Epithelial cell of prostate (primary cell): ENCODE measurements around the gene BTNL9.
"Not testable (repeated sequence)": the region's sequence is repeated elsewhere in the genome, so short reads cannot be mapped to it uniquely, and the experiment has no call there.

ENCODE experiments used
- DNase-seq: peaks from one replicate; pipeline ENCODE4 v3.0.0-alpha.2; 2011; ENCODE audit warnings: low read depth, low spot score
- H3K27ac ChIP-seq: fragments of 450-650 bp; 2 replicates; pipeline ENCODE4 v1.5.1; 2017; ENCODE audit warnings: mild to moderate bottlenecking

The BTNL9 gene

DNA sequence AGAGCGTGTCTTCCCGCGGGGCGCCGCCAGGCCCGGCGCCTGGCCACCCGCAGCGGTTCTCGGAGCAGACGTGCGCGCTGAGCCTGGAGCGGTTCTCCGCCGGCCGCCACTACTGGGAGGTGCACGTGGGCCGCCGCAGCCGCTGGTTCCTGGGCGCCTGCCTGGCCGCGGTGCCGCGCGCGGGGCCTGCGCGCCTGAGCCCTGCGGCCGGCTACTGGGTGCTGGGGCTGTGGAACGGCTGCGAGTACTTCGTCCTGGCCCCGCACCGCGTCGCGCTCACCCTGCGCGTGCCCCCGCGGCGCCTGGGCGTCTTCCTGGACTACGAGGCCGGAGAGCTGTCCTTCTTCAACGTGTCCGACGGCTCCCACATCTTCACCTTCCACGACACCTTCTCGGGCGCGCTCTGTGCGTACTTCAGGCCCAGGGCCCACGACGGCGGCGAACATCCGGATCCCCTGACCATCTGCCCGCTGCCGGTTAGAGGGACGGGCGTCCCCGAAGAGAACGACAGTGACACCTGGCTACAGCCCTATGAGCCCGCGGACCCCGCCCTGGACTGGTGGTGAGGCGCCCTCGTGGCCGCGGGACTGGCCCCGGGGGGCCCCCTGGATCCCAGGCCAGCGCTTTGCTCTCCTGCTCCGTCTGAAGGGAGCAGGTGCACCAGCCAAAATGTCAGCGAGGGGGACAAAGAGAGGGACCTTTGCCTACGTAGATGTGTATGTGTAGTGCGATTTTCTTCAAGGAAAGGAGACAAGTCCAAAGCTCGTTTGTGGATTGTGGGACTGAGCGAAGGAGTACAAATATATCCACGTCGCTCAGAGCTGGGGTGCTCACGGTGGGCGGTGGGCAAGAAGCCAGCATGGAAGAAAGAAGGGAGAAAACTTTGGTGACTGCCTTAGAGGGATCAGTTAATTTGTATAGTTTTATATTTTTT is 19.5 kb downstream of the BTNL9 start:
- no peak for DNase-seq
- no peak overlapping the region for H3K27ac ChIP-seq

DNA sequence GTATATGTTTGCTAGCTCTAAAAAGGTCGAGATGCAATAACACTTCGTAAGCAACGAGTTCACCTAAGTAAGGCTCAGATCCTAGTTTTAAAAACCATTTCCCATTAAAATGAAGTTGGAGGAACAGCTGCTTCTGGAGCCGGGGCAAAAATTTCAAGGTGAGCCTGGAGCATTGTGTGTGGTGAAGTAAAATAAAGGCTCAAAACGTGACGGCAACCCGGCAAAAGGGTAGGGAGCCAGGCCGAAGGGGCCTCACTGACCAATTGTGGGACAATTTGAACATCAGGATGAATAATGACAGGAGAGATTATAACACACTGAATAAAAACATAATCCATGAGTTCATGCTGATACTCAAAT is 20.1 kb downstream of the BTNL9 start:
- no peak overlapping the region for H3K27ac ChIP-seq
- DNase-seq = no peak

DNA sequence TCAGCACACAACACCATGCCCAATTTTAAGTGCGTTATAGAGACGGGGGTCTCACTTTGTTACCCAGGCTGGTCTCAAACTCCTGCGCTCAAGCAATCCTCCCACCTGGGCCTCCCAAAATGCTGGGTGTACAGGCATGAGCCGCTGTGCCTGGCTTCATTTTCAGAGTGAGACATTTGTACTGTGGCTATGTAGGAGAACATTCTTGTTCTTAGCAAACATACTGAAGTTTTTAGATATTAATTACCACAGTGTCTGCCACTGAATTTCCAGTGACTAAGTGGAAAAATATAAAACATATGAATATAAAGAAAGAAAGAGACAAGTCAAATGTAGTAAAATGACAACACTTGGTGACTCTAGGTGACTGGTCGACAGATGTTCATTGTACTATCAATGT is 20.9 kb downstream of the BTNL9 start:
- H3K27ac ChIP-seq = no peak overlapping the region
- no peak for DNase-seq

DNA sequence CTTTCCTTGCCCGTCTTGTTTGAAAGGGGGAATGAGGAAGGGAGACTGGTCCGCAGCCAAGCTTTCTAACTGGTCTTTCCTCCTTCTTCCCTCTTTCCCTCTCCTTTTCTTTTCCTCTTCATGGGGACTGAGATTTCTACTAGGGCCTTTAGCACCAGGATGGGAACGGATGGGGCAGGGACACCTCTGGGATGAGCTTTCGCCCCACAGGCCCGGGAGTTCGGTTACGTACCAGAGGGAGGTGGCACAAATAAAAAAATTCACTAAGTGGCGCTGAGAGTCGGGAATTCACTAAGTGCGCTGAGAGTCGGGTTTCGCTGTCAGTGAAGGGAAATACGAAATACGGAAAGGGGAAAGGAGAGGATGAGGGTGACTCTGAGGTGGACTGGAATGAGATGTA is 21.6 kb downstream of the BTNL9 start:
- DNase-seq = no peak

DNA sequence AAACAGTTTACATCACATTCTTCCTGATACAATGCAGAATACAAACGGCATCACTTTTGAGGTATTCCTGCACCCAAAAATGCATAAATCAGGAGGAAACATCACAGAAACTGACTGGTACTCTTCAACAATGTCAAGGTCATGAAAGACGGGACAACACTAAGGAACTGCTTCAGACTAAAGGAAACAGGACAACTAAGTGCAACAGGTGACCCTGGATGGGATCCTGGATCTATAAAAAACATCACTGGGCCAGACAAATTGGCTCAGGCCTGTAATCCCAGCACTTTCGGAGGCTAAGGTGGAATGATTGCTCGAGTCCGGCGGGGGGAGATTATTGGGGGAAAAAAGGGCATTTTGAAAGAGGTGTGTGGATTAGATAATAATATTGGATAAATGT is 22.6 kb downstream of the BTNL9 start:
- DNase-seq = no peak
- H3K27ac ChIP-seq = no peak overlapping the region

More for the DNA sequence above, 21.6 kb downstream of the BTNL9 start:
- H3K27ac ChIP-seq = no peak overlapping the region

DNA sequence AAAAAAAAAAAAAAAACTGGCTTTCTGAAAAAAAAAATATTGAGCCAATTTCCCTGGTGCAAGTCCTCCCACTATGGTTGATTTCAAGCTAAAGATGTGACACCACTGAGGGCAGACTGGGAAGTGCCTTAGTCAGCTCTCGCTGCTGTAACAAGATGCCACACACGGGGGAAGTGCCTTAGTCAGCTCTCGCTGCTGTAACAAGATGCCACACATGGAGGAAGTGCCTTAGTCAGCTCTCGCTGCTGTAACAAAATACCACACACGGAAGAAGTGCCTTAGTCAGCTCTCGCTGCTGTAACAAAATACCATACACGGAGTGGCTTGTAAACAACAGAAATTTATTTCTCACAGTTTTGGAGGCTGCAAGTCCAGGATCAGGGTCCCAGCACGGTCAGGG is 23.4 kb downstream of the BTNL9 start:
- DNase-seq = no peak
- H3K27ac ChIP-seq = no peak overlapping the region

DNA sequence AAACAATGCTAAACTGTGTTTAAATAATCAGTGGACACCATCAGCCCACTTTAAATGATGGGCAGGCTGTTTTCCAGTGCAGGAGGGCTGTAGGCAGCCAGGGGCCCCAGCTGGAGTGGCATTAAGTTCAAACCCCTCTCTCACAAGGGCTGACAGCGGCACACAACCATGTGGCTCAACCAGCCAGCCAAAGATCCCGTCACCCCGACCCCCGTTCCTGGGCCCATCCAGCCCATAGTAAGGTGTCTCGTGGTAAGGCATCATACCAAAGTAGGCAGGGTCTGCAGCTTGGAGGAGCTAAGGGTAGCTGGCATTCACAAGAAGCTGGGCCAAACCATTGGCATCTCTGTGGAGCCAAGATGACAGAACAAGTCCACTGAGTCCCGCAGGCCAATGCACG is 24.9 kb downstream of the BTNL9 start:
- no peak for DNase-seq
- H3K27ac ChIP-seq = no peak overlapping the region

DNA sequence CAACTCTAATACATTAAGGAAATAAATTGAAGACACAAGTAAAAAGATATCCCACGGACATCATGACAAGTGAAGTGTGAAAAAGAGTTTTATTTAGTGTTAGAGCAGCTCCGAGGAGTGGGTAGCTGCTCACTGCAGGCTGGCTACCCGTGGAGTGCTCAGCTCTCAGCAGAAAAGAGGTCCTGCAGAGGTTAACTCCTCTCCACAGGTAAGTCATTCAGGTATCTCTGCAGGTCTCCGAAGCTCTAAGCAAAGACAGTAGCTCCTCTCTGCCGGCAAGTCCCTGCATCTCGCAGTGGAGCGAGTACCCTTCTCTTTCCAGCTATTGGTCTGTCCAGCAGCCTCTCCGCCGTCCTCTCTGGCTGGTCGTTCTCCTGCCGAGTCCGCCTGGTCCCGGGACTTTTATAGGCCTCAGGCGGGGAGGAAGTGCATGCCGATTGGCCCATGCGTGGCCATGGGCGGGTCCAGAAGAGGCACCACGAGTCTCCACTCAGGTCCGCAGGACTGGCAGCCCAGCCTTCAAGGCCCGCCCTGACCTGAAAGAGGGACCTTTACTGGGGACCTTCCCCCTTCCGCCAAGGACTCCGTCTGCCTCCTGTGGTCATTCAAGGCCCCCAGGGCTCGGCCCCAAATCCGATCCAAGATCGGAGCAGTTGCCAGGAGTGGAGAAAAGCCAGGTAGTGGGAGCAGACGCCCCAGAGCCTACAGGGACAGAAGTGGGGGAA is 29.9 kb downstream of the BTNL9 start:
- no peak overlapping the region for H3K27ac ChIP-seq
- no peak for DNase-seq

DNA sequence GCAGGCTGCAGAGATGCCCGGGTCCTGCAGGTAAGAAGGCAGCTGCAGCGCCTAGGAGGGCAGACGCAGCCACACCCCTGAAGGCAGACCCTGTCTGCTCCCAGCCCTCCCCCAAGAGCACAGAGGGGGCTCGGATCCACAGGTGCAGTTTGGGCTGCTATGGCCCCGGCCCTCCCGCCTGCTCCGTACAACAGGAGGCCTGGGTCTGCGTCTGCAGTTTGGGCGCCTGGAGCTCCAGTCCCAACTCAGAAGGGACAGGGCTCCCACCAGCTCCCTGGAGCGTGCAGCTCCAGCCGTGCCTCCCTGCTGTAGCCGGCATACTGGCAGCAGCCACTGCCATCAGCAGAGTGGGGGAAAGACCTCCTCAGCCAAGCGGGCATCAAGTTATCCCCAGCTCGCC is 30.5 kb downstream of the BTNL9 start:
- no peak overlapping the region for H3K27ac ChIP-seq
- DNase-seq = no peak

DNA sequence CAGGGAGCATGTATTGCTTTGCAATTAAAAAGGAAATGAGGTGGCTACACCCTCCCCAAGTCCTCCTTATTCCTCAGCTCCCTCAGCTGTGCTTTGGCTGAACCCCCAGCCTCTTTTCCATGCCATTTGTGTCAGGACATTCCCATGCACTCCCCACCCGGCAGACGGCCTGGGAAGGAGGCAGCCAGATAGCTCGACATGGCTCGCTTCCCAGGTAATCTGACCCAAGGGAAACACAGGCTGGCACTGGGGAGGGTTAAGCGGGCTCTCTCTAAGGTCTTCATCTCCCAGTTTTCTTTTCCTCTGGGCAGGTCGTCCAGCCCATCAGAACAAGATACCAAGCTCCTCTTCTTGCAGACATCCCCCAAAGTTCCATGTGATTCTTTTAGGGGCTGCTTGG is 31.2 kb downstream of the BTNL9 start:
- no peak for DNase-seq

DNA sequence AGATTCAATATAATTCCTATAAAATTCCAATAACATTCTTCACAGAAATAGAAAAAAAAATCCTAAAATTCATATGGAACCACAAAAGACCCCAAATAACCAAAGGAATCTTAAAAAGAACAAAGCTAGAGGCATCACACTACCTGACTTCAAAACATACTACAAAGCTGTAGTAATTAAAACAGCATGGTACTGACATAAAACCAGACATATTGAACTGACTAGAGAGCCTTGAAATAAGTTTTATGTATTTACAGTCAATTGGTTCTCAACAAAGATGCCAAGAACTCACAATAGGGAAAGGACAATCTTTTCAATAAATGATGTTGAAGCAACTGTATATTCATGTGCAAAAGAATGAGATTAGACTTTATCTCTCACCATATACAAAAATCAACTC is 36.9 kb downstream of the BTNL9 start:
- H3K27ac ChIP-seq = no peak overlapping the region
- no peak for DNase-seq

More for the DNA sequence above, 31.2 kb downstream of the BTNL9 start:
- no peak overlapping the region for H3K27ac ChIP-seq

DNA sequence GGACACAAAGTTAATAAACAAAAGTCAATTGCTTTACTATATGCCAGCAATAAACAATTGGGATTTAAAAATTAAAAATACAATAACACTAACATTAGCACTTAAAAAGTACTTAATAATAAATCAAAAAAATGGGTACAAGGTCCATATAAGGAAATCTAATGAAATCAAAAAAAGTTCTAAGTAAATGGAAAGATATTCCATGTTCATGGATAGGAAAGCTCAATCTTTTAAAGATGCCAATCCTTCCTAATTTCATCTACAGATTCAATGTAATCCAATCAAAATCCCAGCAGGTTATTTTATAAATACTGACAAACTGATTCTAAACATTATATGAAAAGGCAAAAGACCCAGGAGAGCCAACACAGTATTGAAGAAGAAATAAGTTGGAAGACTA is 41.9 kb downstream of the BTNL9 start:
- no peak overlapping the region for H3K27ac ChIP-seq
- no peak for DNase-seq

DNA sequence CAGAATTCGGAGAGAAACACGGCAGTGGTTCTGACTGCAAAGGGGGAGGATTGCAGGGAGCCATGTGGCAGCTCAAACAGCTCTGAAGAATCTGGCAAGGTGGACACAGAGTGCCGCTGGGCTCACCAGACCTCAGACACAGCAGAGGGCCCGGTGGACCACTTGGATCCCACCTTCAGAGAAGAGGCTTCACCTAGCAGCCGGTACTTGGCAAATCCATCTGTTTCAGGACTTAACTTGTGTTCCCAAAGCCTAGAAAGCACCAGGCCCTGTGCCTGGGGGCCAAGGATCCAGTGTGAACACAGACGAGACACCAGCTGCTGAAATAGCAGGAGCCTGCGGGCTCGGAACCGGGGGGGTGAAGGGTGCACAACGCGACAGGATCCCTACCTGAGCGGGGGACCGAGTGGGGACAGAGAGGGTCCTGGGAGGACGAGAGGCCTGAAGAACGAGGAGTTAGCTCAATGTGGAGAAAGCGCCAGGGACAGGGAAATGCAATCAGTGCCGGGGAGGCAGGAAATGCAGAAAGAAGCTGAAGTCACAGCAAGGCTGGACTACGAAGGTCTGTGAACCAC is 44.6 kb downstream of the BTNL9 start:
- no peak for DNase-seq
- no peak overlapping the region for H3K27ac ChIP-seq

DNA sequence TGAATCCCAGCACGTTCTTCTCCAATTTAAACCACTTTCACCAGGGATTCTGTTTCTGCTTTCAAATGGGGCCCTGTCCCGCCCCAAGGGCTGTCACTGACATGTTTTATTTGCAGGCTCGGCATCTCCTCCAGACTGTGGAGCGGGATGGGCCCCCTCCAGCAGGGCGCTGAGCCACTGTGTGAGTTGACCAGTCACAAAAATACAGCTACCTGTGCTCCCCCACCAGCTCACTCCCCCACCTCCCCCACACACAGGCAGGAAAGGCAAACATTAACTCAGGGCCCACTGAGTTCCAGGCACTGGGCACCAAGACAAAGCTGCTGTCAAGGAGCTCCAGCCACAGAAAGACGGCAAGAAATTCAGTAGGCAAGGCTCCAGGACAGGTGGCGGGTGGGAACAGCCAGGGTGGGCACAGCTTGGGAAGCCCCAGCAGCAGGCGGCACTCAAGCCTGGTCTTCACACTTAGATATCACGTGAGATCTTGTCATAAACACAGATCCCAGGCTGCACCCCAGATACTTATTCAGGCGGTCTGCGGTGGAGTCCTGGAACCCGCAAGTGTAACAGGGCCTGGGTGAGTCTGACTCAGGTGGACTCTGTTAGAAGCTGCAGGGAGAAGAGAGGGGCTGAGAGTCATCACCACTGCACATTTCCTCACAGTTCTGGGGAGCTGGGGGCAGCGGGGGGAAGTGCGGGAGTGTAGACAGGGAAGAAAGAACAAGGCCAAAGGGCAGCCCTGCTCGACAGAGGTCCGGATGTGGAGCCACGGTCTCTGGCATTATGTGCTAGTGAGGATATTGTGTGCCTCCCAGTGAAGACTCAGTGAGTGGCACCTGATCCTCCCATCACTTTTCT is 46.2 kb downstream of the BTNL9 start:
- H3K27ac ChIP-seq = no peak overlapping the region
- no peak for DNase-seq

DNA sequence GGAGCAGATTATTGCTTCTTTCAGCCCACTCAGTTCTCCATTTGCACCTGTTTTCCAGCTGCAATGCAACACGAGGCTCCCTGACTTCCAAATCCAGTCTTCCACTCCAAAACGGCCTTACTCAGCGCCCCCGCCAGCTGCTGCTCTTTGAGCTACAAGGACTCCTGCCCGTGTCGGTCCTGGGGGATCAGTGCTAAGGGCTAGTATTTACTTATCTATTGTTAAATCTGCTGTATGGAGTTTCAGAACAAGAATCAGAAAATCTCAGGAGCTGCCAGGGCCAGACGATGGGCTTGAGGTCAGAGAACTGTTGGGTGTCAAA is 46.8 kb downstream of the BTNL9 start:
- DNase-seq = no peak
- no peak overlapping the region for H3K27ac ChIP-seq

DNA sequence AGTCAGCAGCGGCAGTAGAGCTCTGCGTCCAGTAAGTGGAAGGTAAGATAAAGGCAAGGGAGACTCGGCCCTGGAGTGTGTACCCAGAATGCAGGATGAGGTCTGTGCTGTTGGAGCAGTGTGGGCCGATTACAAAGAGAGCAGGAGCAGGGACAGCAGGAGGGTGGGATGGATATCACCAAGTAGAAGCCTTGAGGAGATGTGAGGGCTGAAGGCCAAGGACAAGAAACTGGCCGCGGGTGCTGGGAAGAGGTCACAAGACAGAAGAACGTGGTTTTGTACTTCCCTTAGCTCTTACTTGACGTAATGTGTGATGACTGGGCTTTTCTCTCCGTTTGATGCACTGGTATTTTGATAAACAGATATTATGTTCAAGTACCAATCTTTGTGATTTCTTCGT is 47.2 kb downstream of the BTNL9 start:
- no peak for DNase-seq
- H3K27ac ChIP-seq = no peak overlapping the region

DNA sequence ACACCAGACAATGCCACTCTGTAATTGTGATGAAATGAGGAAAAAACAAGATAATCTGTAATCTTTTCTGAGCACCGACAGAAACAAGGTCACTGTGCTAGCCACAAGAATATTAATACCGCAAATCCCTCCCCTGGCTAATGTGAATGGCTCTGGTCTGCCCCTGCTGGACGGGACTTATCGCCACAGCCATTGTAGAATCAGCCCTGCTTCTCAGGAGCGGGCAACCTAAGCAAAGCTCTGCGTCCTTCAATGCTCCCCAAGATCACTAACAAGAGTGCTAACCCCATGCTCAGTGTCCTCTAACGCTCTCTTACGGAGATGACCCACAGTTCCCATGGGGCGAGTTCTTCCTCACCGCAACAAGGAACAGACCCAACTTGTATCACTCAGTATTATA is 48.2 kb downstream of the BTNL9 start:
- DNase-seq = no peak
- no peak overlapping the region for H3K27ac ChIP-seq

DNA sequence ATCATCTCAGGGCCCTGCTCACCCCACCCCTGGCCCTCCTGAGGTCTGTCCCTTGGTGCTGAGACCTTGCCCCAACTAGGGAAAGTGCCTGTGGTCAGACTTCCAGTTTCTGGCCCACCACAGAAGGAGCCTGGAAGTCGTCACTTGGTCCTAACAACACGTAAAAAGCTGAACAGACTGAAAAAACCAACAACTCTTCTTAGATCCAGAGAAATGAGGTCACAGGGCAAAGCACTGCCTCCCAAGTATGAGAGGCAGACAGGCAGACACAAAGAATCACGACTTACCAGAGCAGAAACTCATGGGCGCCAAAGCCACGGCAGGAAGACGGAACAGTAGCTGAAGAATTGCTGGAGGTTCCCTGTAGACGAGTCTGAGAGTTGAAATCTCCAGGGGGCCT is 52.4 kb downstream of the BTNL9 start:
- no peak for DNase-seq
- H3K27ac ChIP-seq = no peak overlapping the region

DNA sequence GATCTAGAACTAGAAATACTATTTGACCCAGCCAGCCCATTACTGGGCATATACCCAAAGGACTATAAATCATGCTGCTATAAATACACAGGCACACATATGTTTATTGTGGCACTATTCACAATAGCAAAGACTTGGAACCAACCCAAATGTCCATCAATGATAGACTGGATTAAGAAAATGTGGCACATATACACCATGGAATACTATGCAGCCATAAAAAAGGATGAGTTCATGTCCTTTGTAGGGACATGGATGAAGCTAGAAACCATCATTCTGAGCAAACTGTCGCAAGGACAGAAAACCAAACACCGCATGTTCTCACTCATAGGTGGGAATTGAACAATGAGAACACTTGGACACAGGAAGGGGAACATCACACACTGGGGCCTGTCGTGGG is 55.1 kb downstream of the BTNL9 start:
- DNase-seq, H3K27ac ChIP-seq: not testable (repeated sequence)

DNA sequence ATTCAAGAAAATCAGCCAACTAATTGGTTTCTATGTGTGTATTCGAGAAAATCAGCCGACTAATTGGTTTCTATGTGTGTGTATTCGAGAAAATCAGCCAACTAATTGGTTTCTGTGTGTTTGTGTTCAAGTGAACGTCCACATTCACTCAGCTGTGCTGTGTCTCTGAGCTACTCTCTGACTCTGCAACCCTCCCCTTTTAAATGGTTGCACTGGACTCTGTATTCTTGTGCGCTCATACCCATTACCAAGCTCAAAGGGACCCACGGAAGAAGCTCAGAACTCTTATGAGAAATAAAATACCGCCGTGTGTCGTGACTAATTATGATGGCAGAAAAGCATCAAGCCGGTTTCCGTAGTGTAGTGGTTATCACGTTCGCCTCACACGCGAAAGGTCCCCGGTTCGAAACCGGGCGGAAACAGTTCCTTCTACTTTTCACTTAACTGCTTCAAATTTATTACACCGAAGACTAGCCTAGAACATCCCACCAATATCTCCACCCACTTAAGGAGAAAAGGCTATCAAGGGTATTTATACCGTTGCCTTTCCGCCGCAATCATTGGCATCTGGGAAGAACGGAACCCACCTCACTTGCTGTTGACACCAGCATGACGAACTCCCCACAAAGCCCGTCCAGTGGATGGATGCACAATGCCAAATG is 56.8 kb downstream of the BTNL9 start:
- not testable (repeated sequence) for DNase-seq, H3K27ac ChIP-seq
